ENCODE measurements around the gene SLC1A2. TPM values are rescaled to one million over a fixed set of nuclear protein-coding genes. Genes with fewer than 3 reads are reported as not detected.

Gene SLC1A2
- total RNA-seq, 6 experiments from 2014 or later = 1.7 to 2.4 (median 2.1) TPM

GRCh38 chr11:35316161-35316560 is 103.2 kb downstream of the SLC1A2 start:
- Mint-ChIP-seq H3K9me3 (no peaks in the 10 kb centered on the region), H3K4me1 (ENCODE audit: low read depth) (peaks cover 41% of the 10 kb centered on the region), H3K4me3 (no peak overlapping the region), H3K27ac (no peak overlapping the region), H3K36me3 (ENCODE audit: low read depth) (peaks cover 6% of the 10 kb centered on the region; the same call in 1 of the 2 replicates), H3K27me3 (ENCODE audit: insufficient read depth) (peaks cover 8% of the 10 kb centered on the region; the same call in 1 of the 2 replicates)
- DNase-seq = no peak
- TF ChIP-seq CTCF (IDR thresholded peaks at IDR 0.05) = no peak

DNA sequence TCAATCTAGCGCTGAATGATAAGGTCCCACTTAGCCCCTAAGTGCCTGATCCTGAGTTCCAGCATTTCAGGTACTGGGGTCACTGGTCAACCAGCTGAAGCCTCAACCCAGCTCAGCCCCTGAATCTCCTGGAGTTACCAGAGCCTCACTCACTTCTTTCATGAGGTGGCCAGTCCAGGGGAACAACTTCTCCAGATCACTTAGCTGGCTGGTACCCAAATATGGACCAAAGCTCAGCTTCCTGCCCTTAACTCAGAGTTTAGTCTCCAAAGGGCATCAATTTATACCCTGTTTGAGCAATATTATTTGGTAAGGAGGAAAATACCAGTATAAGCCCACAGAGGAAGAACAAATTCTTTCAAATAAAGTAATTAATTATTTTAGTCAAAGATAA is 105.6 kb downstream of the SLC1A2 start:
- Mint-ChIP-seq H3K9me3 (no peaks in the 10 kb centered on the region), H3K36me3 (ENCODE audit: low read depth) (peaks cover 6% of the 10 kb centered on the region; the same call in 1 of the 2 replicates), H3K4me3 (no peak overlapping the region), H3K27ac (no peak overlapping the region), H3K4me1 (ENCODE audit: low read depth) (peaks cover 17% of the 10 kb centered on the region), H3K27me3 (ENCODE audit: insufficient read depth) (peaks cover under 1% of the 10 kb centered on the region; the same call in 1 of the 2 replicates)
- no peak for TF ChIP-seq CTCF (IDR thresholded peaks at IDR 0.05)
- no peak for DNase-seq

DNA sequence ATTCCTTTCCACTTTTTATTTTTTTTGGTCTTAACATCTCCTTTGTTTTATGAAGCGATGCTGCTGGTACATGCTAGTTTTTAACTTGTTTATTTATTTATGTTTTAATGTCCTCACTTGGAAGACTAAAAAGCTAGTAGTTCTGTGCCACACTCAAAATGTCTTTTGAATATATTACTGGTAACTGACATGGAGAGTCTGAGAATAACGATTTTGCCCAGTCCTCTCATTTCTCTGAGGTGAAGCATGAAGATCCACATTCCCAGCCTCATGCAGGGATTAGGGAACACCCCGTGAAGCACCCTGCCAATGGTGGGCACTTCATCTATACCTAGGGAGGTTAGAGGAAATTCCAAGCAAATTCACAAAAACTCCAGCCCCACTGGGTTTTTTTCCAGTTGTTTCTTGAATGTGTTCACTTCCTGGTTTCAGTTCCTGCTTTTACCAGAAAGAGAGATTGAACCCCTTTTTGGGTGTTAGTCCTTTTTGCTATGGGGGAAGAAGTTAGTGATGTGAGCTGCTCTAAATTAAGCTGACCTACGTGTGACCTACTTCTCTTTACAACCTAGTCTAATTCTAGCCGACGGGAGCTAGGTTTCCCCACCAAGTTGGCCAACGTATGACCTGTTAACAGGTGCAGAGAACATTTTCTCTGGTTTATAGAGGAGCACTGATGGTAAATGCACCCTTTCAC is 106.1 kb downstream of the SLC1A2 start:
- H3K27me3 Mint-ChIP-seq (ENCODE audit: insufficient read depth) = peaks cover 1% of the 10 kb centered on the region; the same call in 1 of the 2 replicates
- H3K9me3 Mint-ChIP-seq = no peaks in the 10 kb centered on the region
- no peak overlapping the region for H3K27ac Mint-ChIP-seq
- DNase-seq = no peak
- H3K4me3 Mint-ChIP-seq = no peak overlapping the region
- H3K4me1 Mint-ChIP-seq (ENCODE audit: low read depth) = peaks cover 14% of the 10 kb centered on the region; the same call in 1 of the 2 replicates
- no peak for TF ChIP-seq CTCF (IDR thresholded peaks at IDR 0.05)
- peaks cover 6% of the 10 kb centered on the region; the same call in 1 of the 2 replicates for H3K36me3 Mint-ChIP-seq (ENCODE audit: low read depth)

- TF ChIP-seq CTCF (IDR thresholded peaks at IDR 0.05) = no peak
- H3K36me3 Mint-ChIP-seq (ENCODE audit: low read depth) = peaks cover 6% of the 10 kb centered on the region; the same call in 1 of the 2 replicates
- H3K27me3 Mint-ChIP-seq (ENCODE audit: insufficient read depth) = peaks cover 1% of the 10 kb centered on the region; the same call in 1 of the 2 replicates
- no peaks in the 10 kb centered on the region for H3K9me3 Mint-ChIP-seq
- H3K4me1 Mint-ChIP-seq (ENCODE audit: low read depth) = peaks cover 13% of the 10 kb centered on the region; the same call in 1 of the 2 replicates
- no peak overlapping the region for H3K4me3 Mint-ChIP-seq
- H3K27ac Mint-ChIP-seq = no peak overlapping the region
- DNase-seq = no peak
These were observed 108.0 kb downstream of the SLC1A2 start for GRCh38 chr11:35311331-35311730.

- TF ChIP-seq CTCF (IDR thresholded peaks at IDR 0.05) = no peak
- Mint-ChIP-seq H3K4me3 (no peak overlapping the region), H3K27ac (no peak overlapping the region), H3K27me3 (ENCODE audit: insufficient read depth) (peaks cover 1% of the 10 kb centered on the region; the same call in 1 of the 2 replicates), H3K4me1 (ENCODE audit: low read depth) (peaks cover 29% of the 10 kb centered on the region), H3K9me3 (no peaks in the 10 kb centered on the region), H3K36me3 (ENCODE audit: low read depth) (no peaks in the 10 kb centered on the region)
- no peak for DNase-seq
These were observed 111.2 kb downstream of the SLC1A2 start for GRCh38 chr11:35308157-35308556.

Data from HFFc6 (cell line).